H7 (cell line): ENCODE data around the gene ANKS1A. TPM values are rescaled to one million over a fixed set of nuclear protein-coding genes. Genes with fewer than 3 reads are reported as not detected.

Experiments used
- DNase-seq: peaks from one replicate; pipeline ENCODE4 v3.0.0; 2012
- H3K27me3 ChIP-seq: 2 replicates; pipeline ENCODE4 v1.6.0; 2011; ENCODE audit warnings: mild to moderate bottlenecking, low read length; ENCODE audit not compliant: control insufficient read depth, insufficient read depth
- H3K36me3 ChIP-seq: replicated peaks from 2 replicates; pipeline ENCODE4 v1.5.1; 2011; ENCODE audit warnings: low read length; ENCODE audit not compliant: control insufficient read depth, insufficient read depth
- H3K4me3 ChIP-seq: 2 replicates; pipeline ENCODE4 v1.5.1; 2011; ENCODE audit warnings: low read depth, mild to moderate bottlenecking, control low read depth, low read length, moderate library complexity; ENCODE audit not compliant: insufficient read depth
- total RNA-seq: library from RNA; depleted of rRNA; stranded (reverse); fragments of >200 nt; shearing (Covaris generic); gene quantifications from 2 replicates; pipeline ENCODE4 v1.2.3, GENCODE V29; 2014

Gene ANKS1A
- total RNA-seq, 1 experiment from 2014 or later = 22.4 TPM

GRCh38 chr6:35061651-35062410, 172.8 kb downstream of the ANKS1A start:
- peak; percentile 21 for DNase-seq
- H3K27me3 ChIP-seq = no peaks in the 10 kb centered on the region
- peaks cover 10% of the 10 kb centered on the region for H3K36me3 ChIP-seq
- no peak overlapping the region for H3K4me3 ChIP-seq

- peaks cover 10% of the 10 kb centered on the region for H3K36me3 ChIP-seq
- DNase-seq = peak; percentile 17
- no peak overlapping the region for H3K4me3 ChIP-seq
- H3K27me3 ChIP-seq = no peaks in the 10 kb centered on the region
Measured at GRCh38 chr6:35062676-35063574, 173.9 kb downstream of the ANKS1A start.

GRCh38 chr6:35063701-35064280, 174.7 kb downstream of the ANKS1A start:
- Histone ChIP-seq H3K36me3 (peaks cover 6% of the 10 kb centered on the region), H3K27me3 (no peaks in the 10 kb centered on the region), H3K4me3 (no peak overlapping the region)
- DNase-seq = peak; percentile 43

- peaks cover 6% of the 10 kb centered on the region for H3K36me3 ChIP-seq
- DNase-seq = no peak
- H3K4me3 ChIP-seq = no peak overlapping the region
- H3K27me3 ChIP-seq = no peaks in the 10 kb centered on the region
Measured at GRCh38 chr6:35064290-35064689, 175.2 kb downstream of the ANKS1A start.

GRCh38 chr6:35064757-35065440, 175.8 kb downstream of the ANKS1A start:
- Histone ChIP-seq H3K27me3 (no peaks in the 10 kb centered on the region), H3K4me3 (no peak overlapping the region), H3K36me3 (peaks cover 6% of the 10 kb centered on the region)
- peak; percentile 90 for DNase-seq

- DNase-seq = no peak
- Histone ChIP-seq H3K27me3 (no peaks in the 10 kb centered on the region), H3K4me3 (no peak overlapping the region), H3K36me3 (peaks cover 4% of the 10 kb centered on the region)
Measured at GRCh38 chr6:35065441-35065800, 176.4 kb downstream of the ANKS1A start.

- DNase-seq = no peak
- H3K4me3 ChIP-seq = no peak overlapping the region
- peaks cover 3% of the 10 kb centered on the region for H3K36me3 ChIP-seq
- no peaks in the 10 kb centered on the region for H3K27me3 ChIP-seq
Measured at GRCh38 chr6:35065870-35066269, 176.8 kb downstream of the ANKS1A start.

GRCh38 chr6:35067234-35067633, 178.2 kb downstream of the ANKS1A start:
- Histone ChIP-seq H3K36me3 (peaks cover 2% of the 10 kb centered on the region), H3K4me3 (no peak overlapping the region), H3K27me3 (no peaks in the 10 kb centered on the region)
- no peak for DNase-seq

GRCh38 chr6:35068206-35068605, 179.2 kb downstream of the ANKS1A start:
- no peaks in the 10 kb centered on the region for H3K27me3 ChIP-seq
- peaks cover 1% of the 10 kb centered on the region for H3K36me3 ChIP-seq
- H3K4me3 ChIP-seq = no peak overlapping the region
- no peak for DNase-seq

- Histone ChIP-seq H3K4me3 (no peak overlapping the region), H3K36me3 (peaks cover 1% of the 10 kb centered on the region), H3K27me3 (no peaks in the 10 kb centered on the region)
- no peak for DNase-seq
Measured at GRCh38 chr6:35068644-35069043, 179.6 kb downstream of the ANKS1A start.

GRCh38 chr6:35069262-35069661, 180.2 kb downstream of the ANKS1A start:
- no peak for DNase-seq
- Histone ChIP-seq H3K4me3 (no peak overlapping the region), H3K36me3 (peaks cover 1% of the 10 kb centered on the region), H3K27me3 (no peaks in the 10 kb centered on the region)

GRCh38 chr6:35070111-35070510, 181.1 kb downstream of the ANKS1A start:
- Histone ChIP-seq H3K27me3 (no peaks in the 10 kb centered on the region), H3K4me3 (no peak overlapping the region), H3K36me3 (peaks cover 1% of the 10 kb centered on the region)
- no peak for DNase-seq

- DNase-seq = no peak
- Histone ChIP-seq H3K36me3 (peaks cover 1% of the 10 kb centered on the region), H3K4me3 (no peak overlapping the region), H3K27me3 (no peaks in the 10 kb centered on the region)
Measured at GRCh38 chr6:35071347-35071994, 182.4 kb downstream of the ANKS1A start.
